Thoracic aorta (tissue), 2 donors: ENCODE measurements around the gene FRYL. TPM values are rescaled to one million over a fixed set of nuclear protein-coding genes. Genes with fewer than 3 reads are reported as not detected.

ENCODE experiments used
- ATAC-seq: fragments of 150-250 bp; one replicate; pipeline ENCODE4 v1.8.0; 2017; ENCODE audit warnings: low read depth; ENCODE audit not compliant: insufficient number of reproducible peaks, low FRiP score
- DNase-seq: peaks from one replicate; pipeline ENCODE4 v3.0.0-alpha.2; 2020; ENCODE audit warnings: low spot score
- H3K27ac ChIP-seq, 2 donors: fragments of 200-600 bp; sonication (generic); 1 replicate in 1 of 2; 2 replicates in 1 of 2; pipeline ENCODE4 v1.5.1; 2016; ENCODE audit warnings: mild to moderate bottlenecking in 2 of 2, moderate library complexity in 2 of 2
- H3K27me3 ChIP-seq: fragments of 200-600 bp; sonication (generic); replicated peaks from 2 replicates; pipeline ENCODE4 v1.6.0; 2016; ENCODE audit warnings: mild to moderate bottlenecking; ENCODE audit not compliant: insufficient read depth
- H3K36me3 ChIP-seq: fragments of 200-600 bp; sonication (generic); one replicate; pipeline ENCODE4 v1.5.1; 2016
- H3K4me1 ChIP-seq, 2 donors: fragments of 200-600 bp; sonication (generic); 1 replicate in 1 of 2; 2 replicates in 1 of 2; pipeline versions ENCODE4 v1.5.1 to v1.6.0; 2016; ENCODE audit warnings: low read depth in 2 of 2, mild to moderate bottlenecking in 1 of 2; ENCODE audit not compliant: control insufficient read depth in 1 of 2
- H3K4me3 ChIP-seq: fragments of 200-600 bp; sonication (generic); 2 replicates; pipeline ENCODE4 v1.5.1; 2016; ENCODE audit warnings: mild to moderate bottlenecking
- H3K9me3 ChIP-seq: fragments of 200-600 bp; sonication (generic); 2 replicates; pipeline ENCODE4 v1.5.1; 2016
- total RNA-seq, 2 donors: library from RNA; depleted of rRNA; stranded (reverse); fragments of >200 nt; gene quantifications; one replicate each; pipeline versions ENCODE4 v1.1.0 to v1.2.3, GENCODE V29; 2016
- TF ChIP-seq, protein P1 (sequence below): fragments of 200-600 bp; sonication (generic); IDR thresholded peaks from one replicate; pipeline ENCODE4 v1.5.1; 2019; ENCODE audit warnings: antibody characterized with exemption

Gene FRYL
- total RNA-seq, 2 donors from 2014 or later = 108 to 155 TPM

DNA sequence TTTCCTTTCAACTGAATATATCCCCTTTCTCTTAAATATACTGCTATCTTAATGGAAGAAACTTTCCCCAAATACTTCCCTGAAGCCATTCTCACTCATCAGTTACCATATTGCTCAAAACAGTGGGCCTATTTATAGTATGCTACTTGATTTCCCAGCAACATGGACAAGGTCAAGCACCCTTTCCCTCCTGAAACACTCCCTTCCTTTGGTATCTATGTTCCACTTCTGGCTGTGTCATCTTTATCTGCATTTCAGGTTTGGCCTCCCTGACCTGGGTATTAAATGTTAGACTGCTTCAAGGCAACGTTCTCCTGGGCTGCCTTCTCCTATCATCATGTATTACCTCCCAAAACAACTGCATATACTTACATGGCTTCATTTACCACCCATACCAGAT, 188.7 kb downstream of the FRYL start:
- ATAC-seq = no peak
- TF ChIP-seq, protein P1, sequence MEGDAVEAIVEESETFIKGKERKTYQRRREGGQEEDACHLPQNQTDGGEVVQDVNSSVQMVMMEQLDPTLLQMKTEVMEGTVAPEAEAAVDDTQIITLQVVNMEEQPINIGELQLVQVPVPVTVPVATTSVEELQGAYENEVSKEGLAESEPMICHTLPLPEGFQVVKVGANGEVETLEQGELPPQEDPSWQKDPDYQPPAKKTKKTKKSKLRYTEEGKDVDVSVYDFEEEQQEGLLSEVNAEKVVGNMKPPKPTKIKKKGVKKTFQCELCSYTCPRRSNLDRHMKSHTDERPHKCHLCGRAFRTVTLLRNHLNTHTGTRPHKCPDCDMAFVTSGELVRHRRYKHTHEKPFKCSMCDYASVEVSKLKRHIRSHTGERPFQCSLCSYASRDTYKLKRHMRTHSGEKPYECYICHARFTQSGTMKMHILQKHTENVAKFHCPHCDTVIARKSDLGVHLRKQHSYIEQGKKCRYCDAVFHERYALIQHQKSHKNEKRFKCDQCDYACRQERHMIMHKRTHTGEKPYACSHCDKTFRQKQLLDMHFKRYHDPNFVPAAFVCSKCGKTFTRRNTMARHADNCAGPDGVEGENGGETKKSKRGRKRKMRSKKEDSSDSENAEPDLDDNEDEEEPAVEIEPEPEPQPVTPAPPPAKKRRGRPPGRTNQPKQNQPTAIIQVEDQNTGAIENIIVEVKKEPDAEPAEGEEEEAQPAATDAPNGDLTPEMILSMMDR = no peak
- Histone ChIP-seq H3K4me1 (no peaks in the 10 kb centered on the region), H3K36me3 (peaks cover 10% of the 10 kb centered on the region), H3K27ac (no peak overlapping the region), H3K9me3 (no peaks in the 10 kb centered on the region), H3K27me3 (no peaks in the 10 kb centered on the region), H3K4me3 (no peak overlapping the region)
- DNase-seq = no peak

DNA sequence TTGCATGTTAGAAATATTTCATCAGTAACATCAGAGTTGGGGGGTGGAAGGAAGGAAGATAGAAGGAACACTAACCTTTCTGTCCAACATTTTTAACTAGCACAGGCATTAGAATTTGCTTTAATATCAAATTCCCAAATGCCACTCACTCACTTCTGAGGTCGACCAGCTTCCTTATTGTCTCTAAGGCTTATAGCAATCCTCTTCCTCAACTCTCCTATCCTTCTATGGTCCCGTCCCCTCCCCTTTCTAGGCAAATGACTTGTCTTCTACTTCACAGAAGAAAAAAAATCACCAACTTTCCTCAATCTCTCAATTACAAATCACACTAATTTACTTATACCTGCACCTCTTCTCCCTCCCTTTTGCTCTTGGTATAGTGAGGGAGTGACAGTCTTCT, 189.2 kb downstream of the FRYL start:
- no peaks in the 10 kb centered on the region for H3K4me1 ChIP-seq
- no peak for ATAC-seq
- DNase-seq = no peak
- no peak overlapping the region for H3K4me3 ChIP-seq
- H3K27ac ChIP-seq = no peak overlapping the region
- no peaks in the 10 kb centered on the region for H3K9me3 ChIP-seq
- H3K27me3 ChIP-seq = no peaks in the 10 kb centered on the region
- TF ChIP-seq, protein P1 = no peak
- peaks cover 10% of the 10 kb centered on the region for H3K36me3 ChIP-seq

DNA sequence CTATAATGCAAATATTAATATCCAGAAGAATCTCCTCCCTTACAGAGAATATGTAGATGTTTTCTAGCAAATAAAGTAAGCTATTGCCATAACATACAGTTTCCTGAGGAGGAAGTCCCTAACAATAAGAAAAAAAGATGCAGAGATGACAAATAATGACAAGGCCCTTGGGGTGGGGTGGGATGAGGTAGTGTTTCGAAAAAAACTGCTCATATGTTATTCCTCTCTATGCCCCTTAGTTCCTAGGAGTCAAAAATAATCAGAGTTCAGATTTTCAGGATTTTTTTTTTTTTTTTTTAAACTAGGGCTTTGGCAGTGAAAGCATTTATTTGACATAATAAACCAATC, 191.0 kb downstream of the FRYL start:
- no peak for ATAC-seq
- H3K27me3 ChIP-seq = no peaks in the 10 kb centered on the region
- H3K4me3 ChIP-seq = no peak overlapping the region
- no peaks in the 10 kb centered on the region for H3K4me1 ChIP-seq
- no peaks in the 10 kb centered on the region for H3K9me3 ChIP-seq
- TF ChIP-seq, protein P1 = no peak
- DNase-seq = no peak
- H3K27ac ChIP-seq = no peak overlapping the region
- peaks cover 8% of the 10 kb centered on the region for H3K36me3 ChIP-seq

DNA sequence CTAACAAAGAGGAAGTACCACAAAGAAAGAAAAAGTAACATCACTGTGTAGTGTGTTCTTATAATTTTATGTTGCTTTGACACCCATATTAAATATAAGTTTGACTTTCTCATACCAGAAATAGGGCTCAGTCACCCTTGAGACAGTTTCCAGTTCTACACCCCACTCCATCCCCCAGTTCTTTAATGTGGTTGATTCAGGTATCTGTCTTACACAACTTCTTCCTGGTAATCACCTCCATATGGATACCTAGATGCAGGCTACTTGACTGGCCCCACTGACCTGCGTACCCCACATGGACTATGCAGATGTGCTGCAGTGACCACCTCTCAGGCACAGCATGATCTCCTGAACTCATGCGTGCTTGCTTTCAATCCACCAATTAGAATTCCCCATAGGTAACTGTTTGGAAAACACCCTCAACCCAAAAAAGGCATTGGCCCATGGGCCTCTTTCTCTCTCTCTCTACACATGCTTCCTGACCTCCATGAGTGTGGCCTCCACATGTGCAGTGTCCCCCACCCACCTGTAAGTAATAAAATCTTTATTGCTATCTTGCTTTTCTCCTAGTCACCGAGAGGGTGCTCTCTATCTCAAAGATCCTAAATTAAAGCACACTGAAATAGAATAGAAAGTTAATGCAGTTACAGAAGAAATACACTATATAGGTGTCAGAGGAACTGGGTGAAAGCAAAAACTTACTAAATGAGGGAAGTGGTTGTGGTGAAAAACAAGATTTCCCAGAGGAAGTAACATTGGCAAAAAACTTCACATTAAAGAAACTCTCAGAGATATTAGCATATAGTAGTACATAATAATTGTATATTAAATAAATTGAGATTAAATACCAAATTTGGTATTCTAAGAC, 191.6 kb downstream of the FRYL start:
- no peak for DNase-seq
- TF ChIP-seq, protein P1 = no peak
- no peaks in the 10 kb centered on the region for H3K4me1 ChIP-seq
- no peak overlapping the region for H3K4me3 ChIP-seq
- no peaks in the 10 kb centered on the region for H3K9me3 ChIP-seq
- ATAC-seq = no peak
- H3K27me3 ChIP-seq = no peaks in the 10 kb centered on the region
- H3K27ac ChIP-seq = no peak overlapping the region
- H3K36me3 ChIP-seq = peaks cover 8% of the 10 kb centered on the region

DNA sequence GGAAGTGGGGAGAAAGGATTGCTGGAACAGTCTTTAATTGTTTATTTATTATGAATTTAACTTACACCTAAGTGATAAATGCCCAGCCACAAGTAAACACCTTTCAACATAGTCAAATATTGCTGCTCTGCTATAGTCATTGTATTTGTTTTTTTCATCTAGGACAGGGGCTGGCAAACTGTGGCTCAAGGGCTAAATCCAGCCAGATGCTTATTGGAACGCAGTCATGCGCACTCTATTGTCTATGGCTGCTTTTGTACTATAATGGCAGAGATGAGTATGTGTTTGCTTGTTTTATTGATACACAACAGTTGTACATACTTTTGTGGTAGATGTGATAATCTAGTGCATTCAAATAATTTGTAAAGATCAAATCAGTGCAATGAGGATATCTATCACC, 194.7 kb downstream of the FRYL start:
- Histone ChIP-seq H3K4me1 (no peaks in the 10 kb centered on the region), H3K9me3 (no peaks in the 10 kb centered on the region), H3K27ac (no peak overlapping the region), H3K27me3 (no peaks in the 10 kb centered on the region), H3K36me3 (peaks cover 13% of the 10 kb centered on the region), H3K4me3 (no peak overlapping the region)
- ATAC-seq (no peak), DNase-seq (no peak)
- TF ChIP-seq, protein P1 = no peak
